Upper lobe of left lung (tissue), 6 donors: ENCODE measurements around the gene NTN1. TPM values are rescaled to one million over a fixed set of nuclear protein-coding genes. Genes with fewer than 3 reads are reported as not detected.

Experiments
- ATAC-seq, 2 donors: fragments of 200-7000 bp; cut with Tn5 transposase; one replicate each; pipeline ENCODE4 v1.9.1; 2022; ENCODE audit warnings: mild to moderate bottlenecking in 2 of 2, moderate library complexity in 2 of 2; ENCODE audit not compliant: low FRiP score in 2 of 2
- DNase-seq, 2 donors: peaks; one replicate each; pipeline ENCODE4 v3.0.0-alpha.2; 2019 to 2020
- H3K27ac ChIP-seq, 4 donors: fragments of 200-600 bp; sonication (generic); one replicate each; pipeline ENCODE4 v1.5.1; 2016 to 2019
- H3K27me3 ChIP-seq, 4 donors: fragments of 200-600 bp; sonication (generic); one replicate each; pipeline ENCODE4 v1.5.1; 2017 to 2019
- H3K36me3 ChIP-seq, 4 donors: fragments of 200-600 bp; sonication (generic); one replicate each; pipeline ENCODE4 v1.5.1; 2016 to 2019
- H3K4me1 ChIP-seq, 4 donors: fragments of 200-600 bp; sonication (generic); one replicate each; pipeline ENCODE4 v1.5.1; 2018 to 2019
- H3K4me3 ChIP-seq, 4 donors: fragments of 200-600 bp; sonication (generic); one replicate each; pipeline ENCODE4 v1.5.1; 2017 to 2019; ENCODE audit warnings: mild to moderate bottlenecking in 2 of 4, moderate library complexity in 1 of 4
- H3K9me3 ChIP-seq, 4 donors: fragments of 200-600 bp; sonication (generic); one replicate each; pipeline ENCODE4 v1.5.1; 2018 to 2019
- CTCF ChIP-seq, 6 experiments: fragments of 450-650 bp in 4 of 6; fragments of 200-600 bp in 2 of 6; sonication (generic) in 2 of 6; IDR thresholded peaks; one replicate each; pipeline ENCODE4 v1.5.1; 2016 to 2019; ENCODE audit warnings: antibody characterized with exemption in 6 of 6
- EP300 ChIP-seq, 4 donors: sonication (generic); formaldehyde crosslinking; IDR thresholded peaks; one replicate each; pipeline ENCODE4 v1.5.1; 2017; ENCODE audit warnings: antibody characterized with exemption in 4 of 4, control low read depth in 2 of 4
- POLR2A ChIP-seq, 4 donors: fragments of 450-650 bp; IDR thresholded peaks; one replicate each; pipeline ENCODE4 v1.5.1; 2016 to 2017; ENCODE audit warnings: antibody characterized with exemption in 4 of 4, mild to moderate bottlenecking in 2 of 4
- POLR2AphosphoS5 ChIP-seq, 2 donors: sonication (generic); formaldehyde crosslinking; IDR thresholded peaks; one replicate each; pipeline ENCODE4 v1.5.1; 2017; ENCODE audit warnings: antibody characterized with exemption in 2 of 2
- WGBS, 2 donors: methylation state at CpG; one replicate each; pipeline ENCODE4 v1.1.5; 2017 to 2018; 5-methylcytosine and 5-hydroxymethylcytosine counted together
- total RNA-seq, 6 donors: library from RNA; depleted of rRNA in 4 of 6; stranded (reverse); fragments of >200 nt in 4 of 6; gene quantifications; one replicate each; pipeline versions ENCODE4 v1.1.0 to v1.2.1, GENCODE V29; 2016 to 2021
- donor health status: DM: no; HTN: no; CAD: no; lungs with moderate emphysema.
- donor health status: DM: no; HTN: yes; CAD: no; lungs with severe emphysema.

Gene NTN1
- total RNA-seq, 6 donors from 2014 or later: 2.6 to 9.1 (median 4.1) TPM

GRCh38 chr17:9258115-9259015, 237.1 kb downstream of the NTN1 start:
- H3K9me3 ChIP-seq: no peaks in the 10 kb centered on the region
- no peak for ATAC-seq
- H3K27ac ChIP-seq: no peak overlapping the region
- TF ChIP-seq POLR2AphosphoS5 (IDR thresholded peaks at IDR 0.05) (no peak), CTCF (IDR thresholded peaks at IDR 0.05) (no peak), EP300 (IDR thresholded peaks at IDR 0.05) (no peak), POLR2A (IDR thresholded peaks at IDR 0.05) (no peak)
- peaks cover 9 to 23% (median 11%) of the 10 kb centered on the region in 4 donors for H3K4me1 ChIP-seq
- H3K27me3 ChIP-seq: no peaks in the 10 kb centered on the region
- H3K36me3 ChIP-seq: no peaks in the 10 kb centered on the region
- no peak overlapping the region for H3K4me3 ChIP-seq
- 83 to 85% methylated on average over 15 of the region's 15 CpGs for WGBS, 2 donors
- no peak for DNase-seq

- no peaks in the 10 kb centered on the region for H3K9me3 ChIP-seq
- H3K27me3 ChIP-seq: no peaks in the 10 kb centered on the region
- ATAC-seq: no peak
- no peak overlapping the region for H3K4me3 ChIP-seq
- H3K36me3 ChIP-seq: no peaks in the 10 kb centered on the region
- TF ChIP-seq POLR2AphosphoS5 (IDR thresholded peaks at IDR 0.05) (no peak), EP300 (IDR thresholded peaks at IDR 0.05) (no peak), CTCF (IDR thresholded peaks at IDR 0.05) (no peak), POLR2A (IDR thresholded peaks at IDR 0.05) (no peak)
- DNase-seq: no peak
- H3K27ac ChIP-seq: no peak overlapping the region
- WGBS, 2 donors: 79 to 81% methylated on average over 10 of the region's 10 CpGs
- H3K4me1 ChIP-seq: peaks cover 9 to 23% (median 11%) of the 10 kb centered on the region in 4 donors
Measured at GRCh38 chr17:9259419-9259818, 238.1 kb downstream of the NTN1 start.

GRCh38 chr17:9261081-9262012, 240.0 kb downstream of the NTN1 start:
- no peak for ATAC-seq
- no peak overlapping the region for H3K27ac ChIP-seq
- 67 to 74% methylated on average over 21 to 24 of the region's 24 CpGs for WGBS, 2 donors

More at GRCh38 chr17:9261081-9262012, 240.0 kb downstream of the NTN1 start:
- Histone ChIP-seq H3K9me3 (no peaks in the 10 kb centered on the region), H3K36me3 (no peaks in the 10 kb centered on the region), H3K4me1 (peaks cover 9 to 22% (median 11%) of the 10 kb centered on the region in 4 donors), H3K4me3 (no peak overlapping the region), H3K27me3 (no peaks in the 10 kb centered on the region)
- TF ChIP-seq CTCF (IDR thresholded peaks at IDR 0.05): no peak
- no peak for TF ChIP-seq POLR2AphosphoS5 (IDR thresholded peaks at IDR 0.05)
- TF ChIP-seq EP300 (IDR thresholded peaks at IDR 0.05): no peak
- TF ChIP-seq POLR2A (IDR thresholded peaks at IDR 0.05): no peak
- no peak for DNase-seq
